SU-DHL-6 (cell line): Measurements from ENCODE around the gene SNX11.
"Not testable (repeated sequence)": the region's sequence is repeated elsewhere in the genome, so short reads cannot be mapped to it uniquely, and the experiment has no call there.

ENCODE experiments used
- EZH2phosphoT487 ChIP-seq: fragments of 200-600 bp; sonication (generic), shearing (Covaris generic); conservative IDR thresholded peaks from 2 replicates; pipeline ENCODE4 v1.6.1; 2018; ENCODE audit warnings: mild to moderate bottlenecking, antibody characterized with exemption, low read length, moderate library complexity, mixed read lengths
- TF ChIP-seq, protein P1 (sequence below): fragments of 200-600 bp; sonication (generic); IDR thresholded peaks from one replicate; pipeline ENCODE4 v1.5.1; 2017; ENCODE audit warnings: antibody characterized with exemption, mild to moderate bottlenecking, low read length, moderate library complexity; ENCODE audit not compliant: insufficient read depth, poor library complexity, severe bottlenecking

DNA sequence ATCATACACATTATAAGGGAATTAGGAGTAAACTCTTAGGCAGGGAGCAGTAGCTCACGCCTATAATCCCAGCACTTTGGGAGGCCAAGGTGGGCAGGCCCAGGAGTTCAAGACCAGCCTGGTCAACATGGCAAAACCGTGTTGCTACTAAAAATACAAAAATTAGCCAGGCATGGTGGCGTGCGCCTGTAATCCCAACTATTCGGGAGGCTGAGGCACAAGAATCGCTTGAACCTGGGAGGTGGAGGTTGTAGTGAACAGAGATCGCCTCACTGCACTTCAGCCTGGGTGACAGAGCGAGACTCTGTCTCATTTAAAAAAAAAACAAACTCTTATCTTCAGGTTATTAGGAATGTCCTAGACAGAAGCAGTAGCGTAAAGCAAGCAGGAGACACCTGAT, 34.8 kb upstream of the SNX11 start:
- TF ChIP-seq, protein P1, sequence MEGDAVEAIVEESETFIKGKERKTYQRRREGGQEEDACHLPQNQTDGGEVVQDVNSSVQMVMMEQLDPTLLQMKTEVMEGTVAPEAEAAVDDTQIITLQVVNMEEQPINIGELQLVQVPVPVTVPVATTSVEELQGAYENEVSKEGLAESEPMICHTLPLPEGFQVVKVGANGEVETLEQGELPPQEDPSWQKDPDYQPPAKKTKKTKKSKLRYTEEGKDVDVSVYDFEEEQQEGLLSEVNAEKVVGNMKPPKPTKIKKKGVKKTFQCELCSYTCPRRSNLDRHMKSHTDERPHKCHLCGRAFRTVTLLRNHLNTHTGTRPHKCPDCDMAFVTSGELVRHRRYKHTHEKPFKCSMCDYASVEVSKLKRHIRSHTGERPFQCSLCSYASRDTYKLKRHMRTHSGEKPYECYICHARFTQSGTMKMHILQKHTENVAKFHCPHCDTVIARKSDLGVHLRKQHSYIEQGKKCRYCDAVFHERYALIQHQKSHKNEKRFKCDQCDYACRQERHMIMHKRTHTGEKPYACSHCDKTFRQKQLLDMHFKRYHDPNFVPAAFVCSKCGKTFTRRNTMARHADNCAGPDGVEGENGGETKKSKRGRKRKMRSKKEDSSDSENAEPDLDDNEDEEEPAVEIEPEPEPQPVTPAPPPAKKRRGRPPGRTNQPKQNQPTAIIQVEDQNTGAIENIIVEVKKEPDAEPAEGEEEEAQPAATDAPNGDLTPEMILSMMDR = not testable (repeated sequence)
- not testable (repeated sequence) for TF ChIP-seq EZH2phosphoT487
